ENCODE results near the gene SH3GLB1. TPM values are rescaled to one million over a fixed set of nuclear protein-coding genes. Genes with fewer than 3 reads are reported as not detected.

The SH3GLB1 gene
- total RNA-seq, 1 experiment from 2014 or later = 36.6 TPM

- Histone ChIP-seq H3K4me2 (ENCODE audit: insufficient read depth, insufficient read length, low read length) (peak overlapping the region; percentile 95), H3K23me2 (ENCODE audit: insufficient read length, low read depth, low read length, poor library complexity, severe bottlenecking) (peaks cover 12% of the 10 kb centered on the region), H3K18ac (ENCODE audit: insufficient read length, low read depth, low read length) (peak overlapping the region; percentile 84), H3K27ac (ENCODE audit: insufficient read length, low read depth, low read length) (peak overlapping the region; percentile 8), H3K4ac (ENCODE audit: low read depth, low read length) (no peak overlapping the region), H2AK5ac (ENCODE audit: insufficient read length, low read length) (no peak overlapping the region), H3K79me1 (ENCODE audit: insufficient read depth, low read depth, low read length, poor library complexity, severe bottlenecking) (no peaks in the 10 kb centered on the region), H2BK12ac (ENCODE audit: insufficient read length, low read depth, low read length) (no peak overlapping the region), H3T11ph (ENCODE audit: low read length) (peak overlapping the region; percentile 55), H2AFZ (ENCODE audit: low read length) (peak overlapping the region; percentile 96), H3K23ac (ENCODE audit: insufficient read length, low read depth, low read length) (no peak overlapping the region), H4K91ac (ENCODE audit: insufficient read length, low read depth, low read length) (no peak overlapping the region), H4K5ac (ENCODE audit: insufficient read length, low read depth, low read length) (peak overlapping the region; percentile 3), H2BK20ac (ENCODE audit: low read depth, low read length, poor library complexity, severe bottlenecking) (no peak overlapping the region), H3K27me3 (ENCODE audit: insufficient read depth, low read length) (no peaks in the 10 kb centered on the region), H4K20me1 (ENCODE audit: control insufficient read depth, insufficient read depth, insufficient read length) (no peaks in the 10 kb centered on the region), H2BK15ac (ENCODE audit: low read depth, low read length) (no peak overlapping the region), H2BK5ac (ENCODE audit: insufficient read length, low read length) (peak overlapping the region; percentile 36), H3K14ac (ENCODE audit: insufficient read depth, low read length) (peak overlapping the region; percentile 85), H3K4me1 (ENCODE audit: insufficient read depth, low read length) (peaks cover 8% of the 10 kb centered on the region; the same call in 1 of the 2 replicates), H3K9me3 (ENCODE audit: control insufficient read depth, low read depth, low read length) (no peaks in the 10 kb centered on the region), H4K8ac (replicated peaks; ENCODE audit: insufficient read length, low read depth, low read length) (no peak overlapping the region), H3K79me2 (ENCODE audit: insufficient read depth, low read length) (peaks cover 3% of the 10 kb centered on the region; the same call in 1 of the 2 replicates), H3K56ac (ENCODE audit: insufficient read length, low read depth, low read length) (no peak overlapping the region), H3K9ac (ENCODE audit: extremely low read depth, insufficient read length, low read length) (peak overlapping the region; percentile 77), H2BK120ac (ENCODE audit: low read depth, low read length, poor library complexity, severe bottlenecking) (no peak overlapping the region)
- WGBS (ENCODE audit: extremely low coverage, insufficient read length, low lambda C conversion rate) = no CpG with 5 or more reads among the region's 34 CpGs
- Mint-ChIP-seq H3K9me3 (no peaks in the 10 kb centered on the region), H3K27me3 (ENCODE audit: low read depth) (peaks cover 3% of the 10 kb centered on the region; the same call in 1 of the 2 replicates), H3K4me1 (peaks cover 23 to 28% of the 10 kb centered on the region in 2 experiments), H3K27ac (0 out of 7 replicates have a peak overlapping the region, but pooled peaks of 1 of the 3 experiments have one; percentile 44), H3K36me3 (ENCODE audit: insufficient read depth in 1 of 3, low read depth in 3 of 3) (peaks cover 4 to 7% (median 4%) of the 10 kb centered on the region in 3 experiments; a peak in 6 of 7 replicates), H3K4me3 (peak overlapping the region; percentile 90 to 94)
- TF ChIP-seq, protein P1, sequence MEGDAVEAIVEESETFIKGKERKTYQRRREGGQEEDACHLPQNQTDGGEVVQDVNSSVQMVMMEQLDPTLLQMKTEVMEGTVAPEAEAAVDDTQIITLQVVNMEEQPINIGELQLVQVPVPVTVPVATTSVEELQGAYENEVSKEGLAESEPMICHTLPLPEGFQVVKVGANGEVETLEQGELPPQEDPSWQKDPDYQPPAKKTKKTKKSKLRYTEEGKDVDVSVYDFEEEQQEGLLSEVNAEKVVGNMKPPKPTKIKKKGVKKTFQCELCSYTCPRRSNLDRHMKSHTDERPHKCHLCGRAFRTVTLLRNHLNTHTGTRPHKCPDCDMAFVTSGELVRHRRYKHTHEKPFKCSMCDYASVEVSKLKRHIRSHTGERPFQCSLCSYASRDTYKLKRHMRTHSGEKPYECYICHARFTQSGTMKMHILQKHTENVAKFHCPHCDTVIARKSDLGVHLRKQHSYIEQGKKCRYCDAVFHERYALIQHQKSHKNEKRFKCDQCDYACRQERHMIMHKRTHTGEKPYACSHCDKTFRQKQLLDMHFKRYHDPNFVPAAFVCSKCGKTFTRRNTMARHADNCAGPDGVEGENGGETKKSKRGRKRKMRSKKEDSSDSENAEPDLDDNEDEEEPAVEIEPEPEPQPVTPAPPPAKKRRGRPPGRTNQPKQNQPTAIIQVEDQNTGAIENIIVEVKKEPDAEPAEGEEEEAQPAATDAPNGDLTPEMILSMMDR (conservative IDR thresholded peaks at IDR 0.05) = no peak
- peak; percentile 57 for DNase-seq
Measured at GRCh38 chr1:86703696-86704457, 499 bp upstream of the SH3GLB1 start.

All from H9 (cell line).